Right kidney (tissue), 1 donor: ENCODE results near the gene SET.

ENCODE experiments used
- DNase-seq: peaks from one replicate; pipeline ENCODE4 v3.0.0-alpha.2; 2016

The SET gene

GRCh38 chr9:128727640-128728248 is 38.7 kb downstream of the SET start:
- no peak for DNase-seq

- no peak for DNase-seq
Observed at GRCh38 chr9:128728298-128728697, 39.3 kb downstream of the SET start.

- DNase-seq = no peak
Observed at GRCh38 chr9:128729302-128729701, 40.3 kb downstream of the SET start.

- DNase-seq = peak; percentile 45
Observed at GRCh38 chr9:128729766-128730517, 40.9 kb downstream of the SET start.

GRCh38 chr9:128731093-128731492 is 42.1 kb downstream of the SET start:
- DNase-seq = no peak

- no peak for DNase-seq
Observed at GRCh38 chr9:128731691-128732090, 42.7 kb downstream of the SET start.

- no peak for DNase-seq
Observed at GRCh38 chr9:128732576-128732975, 43.6 kb downstream of the SET start.

GRCh38 chr9:128733256-128733655 is 44.2 kb downstream of the SET start:
- DNase-seq = peak; percentile 62

- DNase-seq = no peak
Observed at GRCh38 chr9:128735373-128735772, 46.4 kb downstream of the SET start.

GRCh38 chr9:128742401-128742800 is 53.4 kb downstream of the SET start:
- DNase-seq = no peak

- no peak for DNase-seq
Observed at GRCh38 chr9:128743421-128743820, 54.4 kb downstream of the SET start.
